Measurements from ENCODE around the gene FNDC3B. TPM values are rescaled to one million over a fixed set of nuclear protein-coding genes. Genes with fewer than 3 reads are reported as not detected.

FNDC3B gene
- total and polyA plus RNA-seq, 2 donors (not counting 3 experiments of a cell fraction or from before 2014, with no cell fraction given): 91.6 to 295 TPM

DNA sequence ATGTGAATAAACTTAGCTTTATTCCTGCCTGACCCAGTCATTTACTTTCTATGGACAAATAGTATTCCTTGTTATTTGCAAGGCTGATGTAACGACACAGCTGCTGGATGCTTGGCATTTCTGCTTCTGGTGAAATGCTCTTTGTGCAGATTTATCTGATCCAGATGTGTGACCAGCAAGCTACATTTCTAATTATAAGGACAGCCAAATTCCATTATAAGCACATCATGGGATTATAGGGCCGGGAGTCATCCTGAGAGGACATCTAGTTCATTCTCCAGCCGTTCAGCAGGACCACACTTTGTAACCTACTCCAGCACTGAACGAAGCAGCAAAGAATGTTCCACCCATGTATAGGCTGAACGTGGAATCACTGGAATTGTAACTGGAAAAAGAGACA lies 42.9 kb downstream of the FNDC3B start:
- FAIRE-seq (no peak), DNase-seq (ENCODE audit: low read depth, low spot score) (no peak)
- Histone ChIP-seq H3K4me2 (ENCODE audit: insufficient read depth, low read length) (no peak overlapping the region), H3K79me2 (ENCODE audit: control insufficient read depth, insufficient read depth, low read length) (peaks cover 97% of the 10 kb centered on the region), H3K9me1 (replicated peaks; ENCODE audit: control insufficient read depth, extremely low read depth, insufficient read depth, low read length) (no peaks in the 10 kb centered on the region), H3K9ac (replicated peaks; ENCODE audit: extremely low read depth, insufficient read depth, low read length) (no peak overlapping the region), H3K27ac (ENCODE audit: insufficient read depth, low read depth, low read length) (no peak overlapping the region), H3K4me1 (ENCODE audit: control insufficient read depth, extremely low read depth, insufficient read depth, low read length) (peaks cover 4% of the 10 kb centered on the region), H3K36me3 (ENCODE audit: control insufficient read depth in 2 of 2, extremely low read depth in 1 of 2, insufficient read depth in 2 of 2, low read length in 2 of 2) (peaks cover 6 to 8% of the 10 kb centered on the region in 2 experiments), H3K4me3 (replicated peaks in 1 of 3; ENCODE audit: insufficient read depth in 1 of 3, low read depth in 1 of 3, low read length in 3 of 3) (no peak overlapping the region), H2AFZ (ENCODE audit: low read depth, low read length) (no peak overlapping the region), H3K27me3 (ENCODE audit: control insufficient read depth in 2 of 2, insufficient read depth in 2 of 2, low read length in 2 of 2) (no peaks in the 10 kb centered on the region), H4K20me1 (replicated peaks; ENCODE audit: control insufficient read depth, extremely low read depth, insufficient read depth, low read length) (peaks cover 14% of the 10 kb centered on the region), H3K9me3 (replicated peaks; ENCODE audit: control insufficient read depth, insufficient read depth, low read length) (no peaks in the 10 kb centered on the region)
- CTCF ChIA-PET: interaction anchor here (0.9 kb wide), 1 partner anchor 179 kb away, joined by 3 read pairs; no protein-coding TSS in a partner anchor
- dilution Hi-C loops (cut with MboI; ENCODE audit: extremely low pct_ligation_motif_present, low sequenced_read_pairs) (loop anchor here (5.0 kb wide), 1 partner anchor 35 kb away; no protein-coding TSS in a partner anchor), intact Hi-C loops (cut with micrococcal nuclease) (no loop called here)
- POLR2A ChIA-PET: no interaction called here
- TF ChIP-seq, protein P1, sequence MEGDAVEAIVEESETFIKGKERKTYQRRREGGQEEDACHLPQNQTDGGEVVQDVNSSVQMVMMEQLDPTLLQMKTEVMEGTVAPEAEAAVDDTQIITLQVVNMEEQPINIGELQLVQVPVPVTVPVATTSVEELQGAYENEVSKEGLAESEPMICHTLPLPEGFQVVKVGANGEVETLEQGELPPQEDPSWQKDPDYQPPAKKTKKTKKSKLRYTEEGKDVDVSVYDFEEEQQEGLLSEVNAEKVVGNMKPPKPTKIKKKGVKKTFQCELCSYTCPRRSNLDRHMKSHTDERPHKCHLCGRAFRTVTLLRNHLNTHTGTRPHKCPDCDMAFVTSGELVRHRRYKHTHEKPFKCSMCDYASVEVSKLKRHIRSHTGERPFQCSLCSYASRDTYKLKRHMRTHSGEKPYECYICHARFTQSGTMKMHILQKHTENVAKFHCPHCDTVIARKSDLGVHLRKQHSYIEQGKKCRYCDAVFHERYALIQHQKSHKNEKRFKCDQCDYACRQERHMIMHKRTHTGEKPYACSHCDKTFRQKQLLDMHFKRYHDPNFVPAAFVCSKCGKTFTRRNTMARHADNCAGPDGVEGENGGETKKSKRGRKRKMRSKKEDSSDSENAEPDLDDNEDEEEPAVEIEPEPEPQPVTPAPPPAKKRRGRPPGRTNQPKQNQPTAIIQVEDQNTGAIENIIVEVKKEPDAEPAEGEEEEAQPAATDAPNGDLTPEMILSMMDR (IDR thresholded peaks at IDR 0.05; ENCODE audit: extremely low read depth in 1 of 2, insufficient read depth in 1 of 2, low read depth in 1 of 2, low read length in 2 of 2): no peak
- BruUV-seq (replicated peaks): no TSS peak

DNA sequence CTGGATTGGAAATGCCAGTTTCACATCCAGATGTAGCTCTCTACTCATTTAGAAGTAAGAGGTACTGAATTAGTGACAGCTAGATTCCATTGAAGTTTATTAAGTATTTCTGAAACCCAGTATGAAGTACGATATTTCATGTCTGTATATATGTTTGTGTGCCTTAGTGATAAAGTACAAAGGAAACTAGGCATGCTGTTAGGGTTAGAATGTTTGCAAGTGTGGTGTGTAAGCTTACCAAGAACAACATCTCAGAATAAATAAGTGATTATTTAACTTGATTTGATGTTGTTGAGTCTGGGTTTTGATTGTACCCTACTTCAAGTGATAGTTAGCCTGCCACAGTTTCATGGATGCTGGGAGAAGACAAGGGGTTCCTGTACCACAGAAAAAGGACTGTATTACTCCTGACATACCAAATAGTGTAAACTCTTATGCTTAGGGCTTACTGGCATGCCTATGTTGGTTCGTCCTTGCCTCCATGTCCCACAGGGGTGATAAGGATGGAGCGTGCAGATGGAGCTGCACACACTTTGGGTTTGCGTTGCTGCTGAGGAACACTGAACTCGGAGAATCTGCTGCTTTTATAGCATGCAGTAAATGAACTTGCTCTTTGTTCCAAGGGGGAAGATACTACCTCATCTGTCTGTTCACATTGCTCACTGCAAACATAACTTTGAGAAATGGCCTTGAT lies 43.6 kb downstream of the FNDC3B start:
- no peak overlapping the region for H3K27ac ChIP-seq (ENCODE audit: insufficient read depth, low read depth, low read length)
- H3K4me2 ChIP-seq (ENCODE audit: insufficient read depth, low read length): no peak overlapping the region
- CTCF ChIA-PET: interaction anchor here (0.9 kb wide), 1 partner anchor 178 kb away, joined by 3 read pairs; no protein-coding TSS in a partner anchor
- H3K27me3 ChIP-seq (ENCODE audit: control insufficient read depth in 2 of 2, insufficient read depth in 2 of 2, low read length in 2 of 2): no peaks in the 10 kb centered on the region
- POLR2A ChIA-PET: no interaction called here
- H3K79me2 ChIP-seq (ENCODE audit: control insufficient read depth, insufficient read depth, low read length): peaks cover 97% of the 10 kb centered on the region
- H3K36me3 ChIP-seq (ENCODE audit: control insufficient read depth in 2 of 2, extremely low read depth in 1 of 2, insufficient read depth in 2 of 2, low read length in 2 of 2): peaks cover 5 to 8% of the 10 kb centered on the region in 2 experiments
- H4K20me1 ChIP-seq (replicated peaks; ENCODE audit: control insufficient read depth, extremely low read depth, insufficient read depth, low read length): peaks cover 12% of the 10 kb centered on the region
- peaks cover 11% of the 10 kb centered on the region for H3K4me1 ChIP-seq (ENCODE audit: control insufficient read depth, extremely low read depth, insufficient read depth, low read length)
- no peaks in the 10 kb centered on the region for H3K9me1 ChIP-seq (replicated peaks; ENCODE audit: control insufficient read depth, extremely low read depth, insufficient read depth, low read length)
- intact Hi-C loops (cut with micrococcal nuclease) (no loop called here), dilution Hi-C loops (cut with MboI; ENCODE audit: extremely low pct_ligation_motif_present, low sequenced_read_pairs) (loop anchor here (5.0 kb wide), 1 partner anchor 34 kb away; no protein-coding TSS in a partner anchor)
- no peak for DNase-seq (ENCODE audit: low read depth, low spot score)
- H3K9ac ChIP-seq (replicated peaks; ENCODE audit: extremely low read depth, insufficient read depth, low read length): no peak overlapping the region
- H3K9me3 ChIP-seq (replicated peaks; ENCODE audit: control insufficient read depth, insufficient read depth, low read length): no peaks in the 10 kb centered on the region
- TF ChIP-seq EZH2 (IDR thresholded peaks at IDR 0.05; ENCODE audit: borderline replicate concordance, low read depth, low read length, severe bottlenecking) (no peak), POLR2AphosphoS5 (IDR thresholded peaks at IDR 0.05; ENCODE audit: insufficient read depth, low read depth, low read length) (no peak), MYC (IDR thresholded peaks at IDR 0.05; ENCODE audit: low read depth, low read length) (no peak), FOS (IDR thresholded peaks at IDR 0.05; ENCODE audit: borderline replicate concordance, insufficient read depth, low read length) (no peak), GATA2 (IDR thresholded peaks at IDR 0.05; ENCODE audit: insufficient read depth, insufficient read length, low read depth, low read length) (no peak), POLR2A (IDR thresholded peaks at IDR 0.05; ENCODE audit: low read depth, low read length) (no peak), JUN (IDR thresholded peaks at IDR 0.05; ENCODE audit: borderline replicate concordance, insufficient read depth, insufficient read length, low read depth) (no peak)
- TF ChIP-seq, protein P1 (IDR thresholded peaks at IDR 0.05; ENCODE audit: extremely low read depth in 1 of 2, insufficient read depth in 1 of 2, low read depth in 1 of 2, low read length in 2 of 2): no peak
- TF ChIP-seq, protein P2, sequence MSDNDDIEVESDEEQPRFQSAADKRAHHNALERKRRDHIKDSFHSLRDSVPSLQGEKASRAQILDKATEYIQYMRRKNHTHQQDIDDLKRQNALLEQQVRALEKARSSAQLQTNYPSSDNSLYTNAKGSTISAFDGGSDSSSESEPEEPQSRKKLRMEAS (IDR thresholded peaks at IDR 0.05; ENCODE audit: insufficient read depth, insufficient read length): no peak
- BruUV-seq (replicated peaks): no TSS peak
- H2AFZ ChIP-seq (ENCODE audit: low read depth, low read length): no peak overlapping the region
- H3K4me3 ChIP-seq (replicated peaks in 1 of 3; ENCODE audit: insufficient read depth in 1 of 3, low read depth in 1 of 3, low read length in 3 of 3): no peak overlapping the region
- no peak for FAIRE-seq
